ENCODE measurements around the gene PLCH2. TPM values are rescaled to one million over a fixed set of nuclear protein-coding genes. Genes with fewer than 3 reads are reported as not detected.

The PLCH2 gene
- total and polyA plus RNA-seq, 8 donors: 0.67 to 6.5 (median 3.7) TPM

DNA sequence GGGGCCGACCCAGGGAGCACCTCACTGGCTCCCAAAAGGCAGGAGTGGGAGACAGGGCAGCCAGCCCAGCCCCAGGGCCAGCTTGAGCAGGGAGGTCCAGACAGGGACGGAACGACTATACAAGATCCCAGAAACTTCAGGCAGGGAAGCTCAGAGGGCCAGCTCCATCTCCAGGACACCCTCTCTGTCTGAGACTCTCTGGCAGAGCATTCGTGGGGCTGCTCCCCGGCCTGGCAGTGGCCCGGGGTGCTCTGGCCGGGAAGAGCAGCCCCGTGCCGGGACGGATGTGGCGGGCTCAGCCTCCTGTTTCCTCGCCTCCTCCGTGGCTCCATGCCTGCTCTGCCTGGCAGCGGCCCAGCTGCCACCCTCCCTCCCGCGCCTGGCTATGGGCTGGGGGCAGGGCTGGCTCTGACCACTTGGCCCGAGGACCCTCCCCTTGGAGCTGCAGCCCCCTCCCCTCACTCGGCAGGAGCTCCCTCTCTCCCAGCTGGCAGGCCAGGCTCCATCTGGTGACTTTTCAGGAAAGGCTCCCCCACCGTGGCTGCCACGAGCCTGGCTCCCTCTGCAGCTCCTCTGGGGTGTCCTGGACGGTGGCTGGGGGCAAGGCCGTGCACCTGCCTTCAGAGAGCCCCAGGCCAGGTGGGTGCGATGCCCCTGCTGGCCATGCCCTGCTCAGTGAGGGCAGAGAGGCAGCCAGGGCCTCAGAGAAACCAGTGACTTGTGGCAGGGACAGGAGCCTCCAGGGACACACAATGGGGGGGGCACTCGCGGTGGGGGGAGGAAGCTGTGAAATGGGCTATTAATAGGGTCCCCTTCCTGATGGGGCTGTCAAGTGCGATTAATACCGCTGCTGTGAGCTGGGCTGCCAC is 5.6 kb upstream of the PLCH2 start:
- Histone ChIP-seq H3K36me3 (no peaks in the 10 kb centered on the region), H3K27ac (no peak overlapping the region), H3K9me3 (no peaks in the 10 kb centered on the region), H3K4me1 (no peaks in the 10 kb centered on the region), H3K27me3 (peaks cover 5 to 97% of the 10 kb centered on the region in 2 donors), H3K4me3 (no peak overlapping the region)
- ATAC-seq (no peak), DNase-seq (no peak)
- intact Hi-C loops (cut with DNase I): no loop called here
- no peak for TF ChIP-seq CTCF (IDR thresholded peaks at IDR 0.05)

DNA sequence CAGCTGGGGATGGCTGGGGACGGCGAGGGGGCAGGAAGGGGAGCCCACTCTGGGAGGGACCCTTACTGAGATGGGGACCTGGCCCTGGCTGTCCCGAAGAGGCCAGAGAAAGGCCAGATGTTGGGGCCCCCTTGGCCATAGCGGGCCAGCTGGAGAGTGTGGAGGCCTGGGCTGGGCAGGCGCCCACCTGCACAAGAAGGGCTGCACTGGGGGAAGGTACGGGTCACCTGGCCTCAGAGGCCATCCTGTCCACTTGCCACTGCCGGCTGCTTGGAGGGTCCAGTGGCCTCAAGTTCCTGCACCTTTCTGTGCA is 5.0 kb upstream of the PLCH2 start:
- intact Hi-C loops (cut with DNase I): no loop called here
- Histone ChIP-seq H3K27ac (no peak overlapping the region), H3K4me1 (no peaks in the 10 kb centered on the region), H3K9me3 (no peaks in the 10 kb centered on the region), H3K27me3 (peaks cover 5 to 93% of the 10 kb centered on the region in 2 donors), H3K4me3 (no peak overlapping the region), H3K36me3 (no peaks in the 10 kb centered on the region)
- ATAC-seq: no peak
- TF ChIP-seq CTCF (IDR thresholded peaks at IDR 0.05): no peak
- DNase-seq: no peak

GRCh38 chr1:2471587-2472001 is 4.5 kb upstream of the PLCH2 start:
- intact Hi-C loops (cut with DNase I): no loop called here
- DNase-seq: no peak
- Histone ChIP-seq H3K36me3 (no peaks in the 10 kb centered on the region), H3K9me3 (no peaks in the 10 kb centered on the region), H3K4me1 (no peaks in the 10 kb centered on the region), H3K27me3 (peaks cover 5 to 93% of the 10 kb centered on the region in 2 donors), H3K4me3 (no peak overlapping the region), H3K27ac (no peak overlapping the region)
- no peak for ATAC-seq
- TF ChIP-seq CTCF (IDR thresholded peaks at IDR 0.05): no peak

DNA sequence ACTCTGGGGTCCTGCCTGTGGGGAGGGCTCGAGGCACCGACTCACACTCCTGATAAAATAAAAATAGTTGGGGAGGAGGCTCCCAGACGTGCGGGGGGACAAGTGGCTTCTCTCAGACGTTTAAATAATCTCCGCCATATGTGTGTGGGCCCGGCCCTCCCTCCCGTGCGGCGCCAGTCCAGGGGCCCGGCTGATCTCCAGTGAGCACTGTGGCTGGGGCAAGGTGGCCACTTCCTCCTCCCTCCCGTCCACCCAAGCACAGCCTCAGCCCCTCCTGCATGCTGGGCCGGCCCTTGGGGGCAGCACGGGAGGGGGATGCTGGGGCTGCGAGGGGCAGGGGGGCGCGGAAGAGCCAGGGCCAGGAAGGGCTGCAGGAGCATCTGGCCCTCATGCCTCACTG is 4.0 kb upstream of the PLCH2 start:
- ATAC-seq: no peak
- TF ChIP-seq CTCF (IDR thresholded peaks at IDR 0.05): no peak

DNA sequence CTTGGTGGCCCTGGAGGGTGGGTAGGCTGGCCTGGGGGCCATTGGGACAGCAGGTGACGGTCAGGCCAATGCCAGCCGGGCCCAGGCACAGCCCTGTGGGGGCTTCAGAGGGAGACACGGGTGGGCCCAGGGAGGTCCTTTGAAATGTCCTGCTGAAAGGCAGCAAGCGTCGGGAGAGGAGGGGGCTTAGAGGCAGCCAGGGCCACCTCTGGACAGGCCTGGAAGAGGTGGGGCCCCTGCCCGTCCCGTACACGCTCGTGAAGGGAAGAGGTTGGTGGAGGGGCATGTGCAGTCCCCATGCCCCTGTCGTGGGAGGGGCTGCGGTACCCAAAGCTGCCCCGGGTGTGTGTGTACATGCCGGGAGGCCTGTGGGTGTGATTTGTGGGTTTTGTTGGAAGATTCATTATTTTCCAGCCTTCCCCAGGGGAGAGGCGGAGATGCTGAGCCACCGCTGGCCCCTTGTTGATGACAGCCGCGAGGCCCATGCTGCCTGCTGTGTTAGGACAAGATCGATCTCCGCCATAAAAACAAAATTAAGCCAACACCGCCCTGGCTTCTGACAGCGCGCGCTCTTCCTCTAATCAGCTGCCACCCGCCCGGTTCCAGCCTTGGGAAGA is 3.4 kb upstream of the PLCH2 start:
- peaks cover 0 to 93% of the 10 kb centered on the region in 2 donors for H3K27me3 ChIP-seq
- TF ChIP-seq CTCF (IDR thresholded peaks at IDR 0.05): no peak
- H3K36me3 ChIP-seq: no peaks in the 10 kb centered on the region
- no peaks in the 10 kb centered on the region for H3K9me3 ChIP-seq
- no peak overlapping the region for H3K4me3 ChIP-seq
- H3K27ac ChIP-seq: no peak overlapping the region
- DNase-seq (no peak), ATAC-seq (no peak)
- intact Hi-C loops (cut with DNase I): no loop called here
- no peaks in the 10 kb centered on the region for H3K4me1 ChIP-seq

More for the DNA sequence above, 4.0 kb upstream of the PLCH2 start:
- H3K9me3 ChIP-seq: no peaks in the 10 kb centered on the region
- no peak overlapping the region for H3K27ac ChIP-seq
- H3K36me3 ChIP-seq: no peaks in the 10 kb centered on the region
- DNase-seq: no peak
- H3K4me3 ChIP-seq: no peak overlapping the region
- H3K4me1 ChIP-seq: no peaks in the 10 kb centered on the region
- intact Hi-C loops (cut with DNase I): no loop called here
- peaks cover 5 to 93% of the 10 kb centered on the region in 2 donors for H3K27me3 ChIP-seq

All from left lung (tissue), 10 donors.